ENCODE results near the gene CCDC30.
"Not testable (repeated sequence)": the region's sequence is repeated elsewhere in the genome, so short reads cannot be mapped to it uniquely, and the experiment has no call there.

Gene CCDC30

DNA sequence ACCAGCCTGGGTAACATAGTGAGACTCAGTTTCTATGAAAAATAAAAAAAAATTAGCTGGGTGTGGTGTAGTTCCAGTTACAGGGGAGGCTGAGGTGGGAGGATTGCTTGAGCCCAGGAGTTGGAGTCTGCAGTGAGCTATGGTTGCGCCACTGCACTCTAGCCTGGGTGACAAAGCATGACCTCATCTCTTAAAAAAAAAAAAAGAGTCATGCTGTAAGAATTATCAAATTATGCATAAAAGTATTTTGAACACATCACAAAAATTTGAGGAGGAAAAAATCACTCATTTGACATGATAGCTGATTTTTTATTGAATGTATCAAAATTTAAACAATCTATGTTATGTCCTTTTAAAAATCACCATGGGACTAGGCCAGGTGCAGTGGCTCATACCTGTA lies 17.8 kb downstream of the CCDC30 start:
- H3K4me3 ChIP-seq (ENCODE audit: low read depth, low read length), result no peak overlapping the region
- TF ChIP-seq, protein P1, sequence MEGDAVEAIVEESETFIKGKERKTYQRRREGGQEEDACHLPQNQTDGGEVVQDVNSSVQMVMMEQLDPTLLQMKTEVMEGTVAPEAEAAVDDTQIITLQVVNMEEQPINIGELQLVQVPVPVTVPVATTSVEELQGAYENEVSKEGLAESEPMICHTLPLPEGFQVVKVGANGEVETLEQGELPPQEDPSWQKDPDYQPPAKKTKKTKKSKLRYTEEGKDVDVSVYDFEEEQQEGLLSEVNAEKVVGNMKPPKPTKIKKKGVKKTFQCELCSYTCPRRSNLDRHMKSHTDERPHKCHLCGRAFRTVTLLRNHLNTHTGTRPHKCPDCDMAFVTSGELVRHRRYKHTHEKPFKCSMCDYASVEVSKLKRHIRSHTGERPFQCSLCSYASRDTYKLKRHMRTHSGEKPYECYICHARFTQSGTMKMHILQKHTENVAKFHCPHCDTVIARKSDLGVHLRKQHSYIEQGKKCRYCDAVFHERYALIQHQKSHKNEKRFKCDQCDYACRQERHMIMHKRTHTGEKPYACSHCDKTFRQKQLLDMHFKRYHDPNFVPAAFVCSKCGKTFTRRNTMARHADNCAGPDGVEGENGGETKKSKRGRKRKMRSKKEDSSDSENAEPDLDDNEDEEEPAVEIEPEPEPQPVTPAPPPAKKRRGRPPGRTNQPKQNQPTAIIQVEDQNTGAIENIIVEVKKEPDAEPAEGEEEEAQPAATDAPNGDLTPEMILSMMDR (IDR thresholded peaks at IDR 0.05; ENCODE audit: insufficient read depth, low read depth, low read length, missing control alignments), result no peak
- no peak for DNase-seq (ENCODE audit: low read depth)

DNA sequence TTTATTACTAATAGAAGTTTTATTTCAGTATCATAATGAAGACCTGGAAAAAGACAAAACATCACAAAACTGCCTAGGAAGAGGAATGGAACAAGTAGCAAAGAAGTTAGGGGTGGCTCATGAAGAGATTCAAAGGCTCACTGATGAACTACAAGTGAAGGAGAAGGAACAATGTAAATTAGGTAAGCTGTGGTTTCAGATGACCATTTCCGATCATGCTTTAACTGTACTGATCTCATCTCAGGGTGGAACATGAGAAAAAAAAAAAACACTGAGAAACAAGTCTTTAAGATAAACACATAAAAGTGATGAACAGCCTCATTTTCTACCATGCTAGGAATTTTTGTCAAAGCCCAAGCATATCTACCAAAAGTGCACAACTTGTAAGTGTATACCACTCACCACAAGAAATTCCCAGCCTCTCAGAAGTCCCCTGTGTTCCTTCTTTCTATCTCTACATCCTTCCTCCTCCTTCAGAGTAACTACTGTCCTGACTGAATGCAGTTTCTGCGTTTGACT lies 19.6 kb downstream of the CCDC30 start:
- peak; percentile 30 for DNase-seq (ENCODE audit: low read depth)
- no peak overlapping the region for H3K4me3 ChIP-seq (ENCODE audit: low read depth, low read length)
- TF ChIP-seq, protein P1 (IDR thresholded peaks at IDR 0.05; ENCODE audit: insufficient read depth, low read depth, low read length, missing control alignments), result no peak

DNA sequence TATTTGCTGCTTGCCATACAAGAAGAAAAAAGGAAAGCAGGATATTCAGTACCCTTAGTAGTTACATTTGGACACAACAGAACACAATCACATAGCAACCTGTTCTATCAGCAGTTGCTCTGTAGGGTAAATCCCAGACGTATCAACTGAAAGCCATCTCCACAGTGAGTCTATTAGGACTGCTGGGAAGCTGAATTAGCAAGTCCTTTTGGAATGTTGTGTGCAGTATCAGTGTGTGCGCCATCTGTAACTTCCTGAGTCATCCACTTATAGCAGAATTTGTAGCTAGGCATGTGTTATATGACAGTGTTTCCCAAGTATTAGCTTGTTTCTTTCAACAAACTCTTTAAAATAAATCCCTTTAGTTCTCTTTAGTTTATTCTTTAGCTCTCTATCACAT lies 21.3 kb downstream of the CCDC30 start:
- H3K4me3 ChIP-seq (ENCODE audit: low read depth, low read length), result no peak overlapping the region
- no peak for DNase-seq (ENCODE audit: low read depth)
- TF ChIP-seq, protein P1 (IDR thresholded peaks at IDR 0.05; ENCODE audit: insufficient read depth, low read depth, low read length, missing control alignments), result no peak

DNA sequence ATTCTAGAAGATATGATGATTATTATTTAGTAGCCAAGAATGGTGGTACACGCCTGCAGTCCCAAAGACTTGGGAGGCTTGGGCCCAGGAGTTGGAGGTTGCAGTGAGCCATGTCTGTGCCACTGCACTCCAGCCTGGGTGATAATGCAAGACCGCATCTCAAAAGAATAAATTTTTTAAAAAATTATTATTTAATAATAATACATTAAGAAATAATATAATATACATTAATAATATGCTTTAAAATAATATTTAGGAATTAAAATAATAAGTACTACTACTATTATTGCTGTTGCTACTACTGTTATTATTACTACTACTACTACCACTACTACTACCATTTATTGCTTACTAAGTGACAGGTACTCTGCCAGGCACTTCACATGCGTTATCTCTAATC lies 27.2 kb downstream of the CCDC30 start:
- H3K4me3 ChIP-seq (ENCODE audit: low read depth, low read length), result no peak overlapping the region
- TF ChIP-seq, protein P1 (IDR thresholded peaks at IDR 0.05; ENCODE audit: insufficient read depth, low read depth, low read length, missing control alignments), result no peak
- DNase-seq (ENCODE audit: low read depth), result no peak

DNA sequence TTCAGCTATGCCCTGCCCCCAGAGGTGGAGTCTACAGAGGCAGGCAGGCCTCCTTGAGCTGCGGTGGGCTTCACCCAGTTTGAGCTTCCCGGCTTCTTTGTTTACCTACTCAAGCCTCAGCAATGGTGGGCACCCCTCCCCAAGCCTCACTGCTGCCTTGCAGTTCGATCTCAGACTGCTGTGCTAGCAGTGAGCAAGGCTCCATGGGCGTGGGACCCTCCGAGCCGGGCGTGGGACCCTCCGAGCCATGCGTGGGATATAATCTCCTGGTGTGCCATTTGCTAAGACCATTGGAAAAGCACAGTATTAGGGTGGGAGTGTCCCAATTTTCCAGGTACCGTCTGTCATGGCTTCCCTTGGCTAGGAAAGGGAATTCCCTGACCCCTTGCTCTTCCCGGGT lies 38.9 kb downstream of the CCDC30 start:
- DNase-seq (ENCODE audit: low read depth); H3K4me3 ChIP-seq (ENCODE audit: low read depth, low read length): not testable (repeated sequence)

DNA sequence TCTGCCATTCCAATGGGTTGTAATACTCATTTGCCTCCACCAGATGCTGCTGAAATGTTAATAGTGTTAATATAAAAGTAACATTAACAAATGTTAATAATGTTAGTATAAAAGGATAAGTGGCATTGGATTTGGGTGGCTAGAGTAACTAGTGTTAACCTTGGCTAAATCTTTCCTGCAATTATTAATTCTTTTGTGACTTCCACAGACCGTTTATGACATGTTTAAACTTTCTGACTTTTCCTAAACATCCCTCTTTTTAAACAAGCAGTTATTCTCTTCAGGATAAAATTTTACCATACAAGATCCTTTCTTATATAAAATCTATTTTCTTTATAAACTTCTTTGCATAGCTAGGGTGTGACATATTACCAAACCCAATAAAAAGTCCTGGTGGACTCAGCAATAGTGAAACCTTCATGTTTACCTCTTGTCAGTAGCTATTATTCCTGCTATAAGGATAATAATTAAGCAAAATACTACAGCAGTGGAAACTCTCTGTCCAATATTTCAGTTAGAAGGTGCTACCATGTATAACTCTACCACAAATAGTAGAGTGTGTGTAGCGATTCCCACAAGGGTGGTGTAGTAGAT lies 41.5 kb downstream of the CCDC30 start:
- H3K4me3 ChIP-seq (ENCODE audit: low read depth, low read length), result no peak overlapping the region
- DNase-seq (ENCODE audit: low read depth), result no peak
- TF ChIP-seq, protein P1 (IDR thresholded peaks at IDR 0.05; ENCODE audit: insufficient read depth, low read depth, low read length, missing control alignments), result no peak

DNA sequence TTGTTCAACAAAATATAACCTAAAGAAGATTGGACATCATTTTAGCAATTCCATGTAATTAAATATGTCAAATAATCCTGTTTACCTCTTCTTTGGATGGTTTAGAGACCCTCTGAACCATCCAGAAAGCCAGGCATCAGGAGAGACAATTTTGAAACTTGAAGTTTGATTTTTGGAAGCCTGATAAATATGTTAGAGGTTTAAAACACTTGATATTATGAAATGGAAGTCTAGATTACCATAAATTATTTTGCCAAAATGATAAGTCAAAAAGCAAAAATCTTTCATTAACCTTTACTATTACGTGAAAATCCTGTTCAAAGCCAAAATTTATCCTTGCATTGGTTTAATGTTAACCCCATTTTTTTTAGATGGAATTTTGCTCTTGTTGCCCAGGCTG lies 43.5 kb downstream of the CCDC30 start:
- H3K4me3 ChIP-seq (ENCODE audit: low read depth, low read length), result no peak overlapping the region
- no peak for DNase-seq (ENCODE audit: low read depth)
- TF ChIP-seq, protein P1 (IDR thresholded peaks at IDR 0.05; ENCODE audit: insufficient read depth, low read depth, low read length, missing control alignments), result no peak
